GM20431 (cell line): ENCODE data around the gene PRL.

ENCODE experiments used
- in situ Hi-C: fragments of 300-500 bp; cut with MseI, MboI; formaldehyde crosslinking; loops from one replicate; pipeline ENCODE4 v1.15.0; 2020; ENCODE audit warnings: low sequenced_read_pairs; ENCODE audit not compliant: unreplicated experiment

PRL gene

DNA sequence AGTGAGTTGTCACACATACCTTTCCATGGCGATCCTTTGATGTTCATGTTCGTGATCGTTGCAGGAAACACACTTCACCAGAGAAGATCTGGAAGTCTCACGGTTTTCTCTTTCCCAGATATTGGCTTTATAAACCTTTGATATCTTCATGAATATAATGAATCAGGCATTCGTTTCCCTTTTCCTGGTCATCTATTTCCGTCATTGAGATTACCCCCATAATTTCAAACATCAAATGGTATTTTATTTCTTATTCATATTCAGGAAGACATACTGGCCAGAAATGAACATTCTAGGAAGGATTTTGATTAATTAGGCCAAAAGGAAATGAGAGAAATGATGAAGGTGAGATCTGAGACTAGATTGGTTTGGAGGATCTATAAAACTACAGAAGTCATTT lies at the start of gene PRL:
PRL (minus strand) TSS at position 101 of the 400 bp plus-strand sequence; CDS start at position 47, 54 bp downstream.
- in situ Hi-C loops: no loop called here

DNA sequence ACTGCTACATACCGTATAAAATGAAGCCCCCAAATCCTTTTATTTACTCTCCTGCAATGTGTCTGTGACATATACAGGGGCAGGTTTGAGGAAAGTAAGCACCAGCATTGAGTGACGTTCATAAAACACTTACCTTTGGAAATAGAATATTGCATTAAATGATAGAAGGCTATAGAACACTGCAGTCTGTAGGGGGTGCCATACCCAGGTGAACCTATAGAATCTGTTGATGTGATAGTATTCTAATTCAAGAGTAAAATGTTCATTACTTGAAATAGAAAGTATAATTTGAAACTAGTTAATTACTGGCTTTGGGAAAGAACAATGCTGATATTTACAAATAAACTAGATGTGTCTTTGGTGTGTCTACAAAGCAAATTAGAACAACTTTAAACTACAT lies 47.0 kb upstream of the PRL start:
- in situ Hi-C loops: no loop called here

DNA sequence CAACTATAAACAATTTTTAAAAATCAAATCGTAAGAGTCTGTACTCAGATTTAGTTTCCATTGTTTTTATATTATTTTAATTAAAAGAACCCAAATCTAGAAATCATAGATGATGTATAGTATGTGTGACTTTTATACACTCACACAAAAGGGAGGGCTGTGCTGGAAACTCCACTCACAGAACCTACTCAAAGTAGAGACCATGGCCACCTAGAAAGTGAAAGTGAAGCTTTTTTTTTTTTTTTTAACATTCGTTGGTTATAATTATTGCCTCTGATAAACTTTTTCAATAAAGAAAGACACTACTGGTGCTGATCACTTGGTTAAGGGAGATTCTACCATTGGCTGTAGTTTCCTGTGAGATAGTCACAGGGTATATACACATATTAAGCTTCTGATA lies 37.9 kb upstream of the PRL start:
- in situ Hi-C loops: no loop called here

DNA sequence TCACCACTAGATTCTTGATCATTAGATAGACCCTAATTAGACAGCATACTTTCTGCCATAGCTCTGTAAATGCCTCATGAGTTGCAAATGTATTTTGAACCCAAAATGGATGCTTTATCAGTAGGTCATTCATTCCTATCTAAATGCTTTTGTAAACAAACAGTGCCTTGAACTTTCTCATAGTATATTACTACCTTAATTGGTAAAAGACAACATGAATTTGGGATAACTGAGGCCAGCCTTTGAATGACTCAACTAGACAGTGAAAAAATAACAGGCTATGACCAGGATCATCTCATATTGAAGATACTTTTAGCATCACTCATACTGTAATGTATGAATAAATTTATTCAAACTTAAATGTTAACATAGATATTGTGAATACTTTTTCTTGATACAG lies 37.0 kb upstream of the PRL start:
- in situ Hi-C loops: no loop called here

DNA sequence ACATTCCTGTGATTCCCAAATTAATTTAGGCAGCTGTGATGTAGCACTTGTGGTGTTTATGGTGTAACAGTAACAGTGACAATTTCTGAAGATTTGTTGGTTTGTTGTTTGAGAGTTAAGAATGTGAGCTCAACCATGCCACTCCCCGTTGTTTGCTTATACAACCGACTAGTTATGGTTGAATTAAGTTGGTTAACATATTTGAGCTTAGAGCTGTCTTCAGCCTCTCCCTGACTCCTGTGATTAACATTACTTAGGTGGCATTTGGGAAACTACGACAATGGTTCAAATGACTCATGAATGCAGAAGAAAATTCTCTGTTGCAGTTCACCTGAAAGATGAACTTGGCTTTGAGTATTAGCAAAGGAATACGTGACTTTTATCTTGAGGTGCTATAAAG lies 35.9 kb upstream of the PRL start:
- in situ Hi-C loops: no loop called here

DNA sequence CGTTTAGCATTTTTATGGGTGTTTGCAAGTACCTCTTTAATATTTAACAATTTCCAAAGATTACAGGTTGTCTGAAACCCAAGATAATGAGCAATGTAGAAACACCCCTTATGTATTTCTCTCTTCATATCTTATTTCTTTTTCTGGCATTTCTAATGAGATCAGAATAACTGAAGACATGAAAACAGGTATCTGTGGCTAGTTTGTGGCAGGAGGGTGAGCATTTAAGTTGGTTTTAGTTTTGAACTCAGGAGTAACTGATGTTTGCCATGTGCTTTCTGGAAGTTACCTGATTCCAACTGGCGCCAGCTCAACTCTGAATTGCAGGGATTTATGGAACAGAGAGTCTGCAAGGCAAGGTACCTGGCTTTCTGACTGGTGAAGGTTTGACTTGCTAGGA lies 35.4 kb upstream of the PRL start:
- in situ Hi-C loops: no loop called here

DNA sequence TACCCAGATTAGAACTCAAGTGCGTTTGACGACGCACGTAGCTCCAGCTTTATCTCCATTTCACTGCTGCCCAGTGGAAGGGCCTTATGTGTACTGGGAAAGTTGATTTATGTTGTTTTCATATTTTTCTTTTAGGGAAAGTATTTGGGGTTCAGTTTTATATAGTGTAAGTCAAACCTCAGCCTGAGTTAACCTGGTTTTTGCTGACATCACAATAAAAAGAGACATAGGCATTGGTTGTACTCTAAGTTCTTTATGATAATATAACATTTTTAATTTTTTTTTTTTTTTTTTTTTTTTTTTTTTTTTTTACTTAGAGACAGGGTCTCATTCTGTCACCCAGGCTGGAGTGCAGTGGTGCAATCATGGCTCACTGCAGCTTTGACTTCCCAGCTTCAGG lies 34.1 kb upstream of the PRL start:
- in situ Hi-C loops: no loop called here

DNA sequence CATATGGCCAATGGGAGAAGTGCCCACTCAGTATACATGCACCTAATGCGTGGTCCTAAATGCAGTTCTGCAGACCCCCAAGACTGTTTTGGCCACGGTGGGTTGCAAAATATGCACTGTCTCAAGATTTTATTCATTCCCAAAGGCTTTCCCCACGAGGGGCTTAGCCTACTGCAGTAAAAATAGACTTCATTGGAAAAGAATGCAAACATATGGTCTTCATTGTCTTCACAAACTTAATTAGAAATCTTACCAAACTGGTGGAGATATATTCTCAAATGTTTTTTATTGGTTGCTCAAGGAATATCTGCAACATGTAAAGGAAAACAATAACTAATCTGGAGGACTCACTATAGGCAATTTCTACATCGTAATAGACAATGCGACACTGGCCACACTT lies 31.6 kb upstream of the PRL start:
- in situ Hi-C loops: no loop called here

DNA sequence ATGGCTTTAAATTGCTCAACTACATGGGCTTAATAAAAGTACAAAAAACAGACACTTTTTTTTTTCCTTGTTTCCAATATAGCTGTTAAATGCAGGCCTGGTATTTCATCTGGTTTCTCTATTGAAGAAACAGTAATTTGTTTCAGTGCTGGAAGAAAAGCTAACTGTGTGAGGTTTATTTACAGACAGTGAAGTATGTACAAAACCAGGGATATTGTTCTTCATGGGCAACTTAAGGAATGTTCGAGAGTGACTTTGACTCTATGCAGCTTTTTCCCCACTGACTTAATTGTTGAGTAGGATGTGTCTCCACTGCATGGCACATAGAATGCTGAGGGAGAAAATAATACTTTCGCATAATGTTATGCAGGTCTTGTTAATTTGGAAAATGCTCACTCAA lies 31.0 kb upstream of the PRL start:
- in situ Hi-C loops: no loop called here

DNA sequence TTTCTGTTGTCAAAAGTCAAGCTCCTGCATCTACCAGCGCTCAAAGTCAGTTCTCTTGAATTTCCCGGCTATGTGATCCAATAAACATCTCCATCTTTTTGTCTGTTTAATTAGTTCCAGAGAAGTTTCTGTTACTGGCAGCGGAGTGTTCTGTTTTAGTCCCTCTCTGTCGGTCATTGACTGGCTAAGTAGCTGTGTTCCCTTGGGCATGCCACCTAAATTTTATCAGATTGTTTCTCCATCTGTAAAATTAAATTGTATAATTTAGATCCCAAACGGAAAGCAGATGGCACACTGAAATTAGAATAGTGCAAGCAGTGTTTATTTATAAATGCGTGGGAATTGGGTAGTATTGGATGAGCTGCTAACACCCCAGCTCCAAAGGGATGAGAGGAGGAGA lies 29.7 kb upstream of the PRL start:
- in situ Hi-C loops: no loop called here

DNA sequence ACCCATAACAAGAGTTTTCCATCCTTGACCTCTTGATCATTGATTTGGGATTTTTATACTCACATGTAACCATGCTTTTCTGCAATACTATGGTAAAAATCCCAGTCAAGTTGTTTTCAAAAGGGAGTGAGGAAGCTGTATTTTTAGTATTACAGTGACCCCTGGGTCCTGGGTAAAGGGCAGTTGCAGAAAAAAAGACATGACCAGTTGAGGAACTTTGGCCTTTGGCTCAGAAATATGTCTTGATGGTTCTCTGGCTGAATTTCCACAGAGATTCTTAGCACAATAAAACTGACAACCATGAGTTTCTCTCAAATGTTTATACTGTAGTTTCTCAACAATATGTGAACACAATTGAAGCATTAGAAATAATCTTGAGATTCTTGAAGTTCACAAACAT lies 28.6 kb upstream of the PRL start:
- in situ Hi-C loops: no loop called here

DNA sequence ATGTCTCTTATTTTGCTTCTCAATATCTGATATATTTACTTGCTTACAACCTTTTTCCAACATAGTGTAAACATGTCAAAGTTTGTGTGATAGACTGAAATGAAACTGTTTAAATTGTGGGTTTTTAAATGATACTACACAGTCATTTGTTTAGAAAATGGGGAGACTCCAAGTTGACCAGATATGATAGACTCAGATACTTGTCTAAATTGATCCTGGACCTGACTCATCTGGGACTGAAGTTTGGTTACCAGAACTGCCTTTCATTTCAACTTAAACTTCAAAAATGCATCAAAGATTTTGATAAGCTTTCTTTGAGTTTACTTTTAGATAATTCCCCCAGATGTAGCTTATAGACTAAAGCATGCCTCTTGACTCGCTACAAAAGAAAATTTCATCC lies 27.0 kb upstream of the PRL start:
- in situ Hi-C loops: no loop called here

DNA sequence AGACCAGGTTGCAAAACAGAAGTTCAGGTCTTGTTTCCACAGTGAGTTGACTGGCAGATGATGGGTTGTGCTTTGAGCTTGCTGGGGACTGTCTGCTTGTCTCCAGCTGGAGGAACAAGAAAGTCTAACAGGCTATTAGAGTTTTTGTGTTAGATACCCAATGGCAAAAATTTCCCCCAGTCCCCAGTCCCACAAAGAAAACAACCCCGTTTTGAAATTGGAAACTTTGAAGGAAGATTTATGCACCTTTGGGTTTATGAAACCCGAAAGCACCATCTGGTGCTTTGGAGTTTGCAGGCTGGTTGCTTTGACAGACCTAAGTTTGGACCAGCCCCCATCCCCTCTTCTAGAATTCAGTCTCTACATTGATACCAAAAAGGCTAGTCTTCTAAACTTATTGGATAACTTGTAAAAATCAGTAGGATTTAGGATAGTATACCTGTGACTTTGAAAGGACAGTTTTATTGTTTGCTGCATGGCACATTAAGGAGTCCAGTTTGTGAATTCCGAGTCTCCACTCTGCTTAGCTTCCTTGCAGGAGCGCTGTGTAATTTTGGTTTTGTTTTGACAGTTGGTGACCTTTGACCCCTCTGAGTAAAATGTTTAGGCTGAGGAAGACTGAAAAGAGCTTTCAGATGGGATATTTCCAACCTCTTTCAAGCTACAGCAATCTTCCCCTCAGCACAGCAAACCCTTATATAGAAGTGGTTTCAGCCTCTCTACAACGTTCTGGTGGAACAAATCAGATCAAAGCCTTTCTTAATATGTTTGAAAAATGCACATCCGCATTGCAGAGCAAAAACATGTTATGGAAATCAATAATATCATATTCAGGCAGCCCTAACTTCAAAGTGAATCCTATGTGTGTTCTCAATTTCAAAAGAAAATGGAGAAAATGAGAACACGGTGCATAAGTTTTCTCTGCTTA lies 25.5 kb upstream of the PRL start:
- in situ Hi-C loops: no loop called here

DNA sequence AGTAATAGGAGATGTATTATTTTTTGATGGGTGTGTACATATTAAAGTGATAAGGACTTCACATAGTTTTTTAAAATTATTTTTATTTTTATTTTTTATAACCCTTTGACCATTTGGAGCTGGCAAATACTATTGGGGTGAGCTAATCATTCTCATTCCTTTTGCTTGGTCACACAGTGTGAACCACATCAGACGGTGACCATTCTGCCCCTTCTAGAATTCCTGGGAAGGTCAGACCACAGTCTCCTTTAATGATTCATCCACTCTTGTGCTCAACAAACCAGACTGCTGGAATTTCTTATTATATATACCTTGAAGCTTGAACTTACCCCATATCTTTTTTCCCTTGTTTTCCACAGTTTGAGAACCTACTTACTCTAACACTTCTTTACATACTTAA lies 23.9 kb upstream of the PRL start:
- in situ Hi-C loops: no loop called here

DNA sequence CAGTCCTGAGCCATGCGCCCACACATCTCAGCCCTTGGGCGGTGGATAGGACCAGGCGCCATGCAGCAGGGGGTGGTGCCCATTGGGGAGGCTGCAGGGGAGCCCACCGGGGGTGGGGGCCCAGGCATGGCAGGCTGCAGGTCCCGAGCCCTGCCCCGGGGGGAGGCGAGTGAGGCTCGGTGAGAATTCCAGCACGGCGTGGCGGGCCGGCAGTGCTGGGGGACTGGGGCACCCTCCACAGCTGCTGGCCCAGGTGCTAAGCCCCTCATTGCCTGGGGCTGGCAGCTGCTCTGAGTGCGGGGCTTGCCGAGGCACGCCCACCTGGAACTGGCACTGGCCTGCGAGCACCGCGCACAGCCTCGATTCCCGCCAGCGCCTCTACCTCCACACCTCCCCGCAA lies 21.6 kb upstream of the PRL start:
- in situ Hi-C loops: no loop called here

DNA sequence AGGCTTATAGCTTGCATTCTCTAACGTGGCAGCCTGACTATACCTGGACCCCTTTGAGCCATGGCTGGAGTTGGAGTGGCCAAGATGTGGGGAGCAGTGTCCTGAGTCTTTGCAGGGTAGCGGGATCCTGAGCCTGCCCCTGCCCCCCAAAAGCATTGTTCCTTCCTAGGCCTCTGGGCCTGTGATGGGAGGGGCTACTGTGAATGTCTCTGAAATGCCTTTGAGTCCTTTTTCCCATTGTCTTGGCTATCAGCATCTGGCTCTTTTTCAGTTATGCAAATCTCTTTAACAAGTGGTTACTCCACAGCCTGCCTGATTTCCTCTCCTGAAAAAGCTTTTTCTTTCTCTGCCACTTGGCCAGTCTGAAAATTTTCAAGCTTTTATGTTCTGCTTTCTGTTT lies 17.0 kb upstream of the PRL start:
- in situ Hi-C loops: no loop called here

DNA sequence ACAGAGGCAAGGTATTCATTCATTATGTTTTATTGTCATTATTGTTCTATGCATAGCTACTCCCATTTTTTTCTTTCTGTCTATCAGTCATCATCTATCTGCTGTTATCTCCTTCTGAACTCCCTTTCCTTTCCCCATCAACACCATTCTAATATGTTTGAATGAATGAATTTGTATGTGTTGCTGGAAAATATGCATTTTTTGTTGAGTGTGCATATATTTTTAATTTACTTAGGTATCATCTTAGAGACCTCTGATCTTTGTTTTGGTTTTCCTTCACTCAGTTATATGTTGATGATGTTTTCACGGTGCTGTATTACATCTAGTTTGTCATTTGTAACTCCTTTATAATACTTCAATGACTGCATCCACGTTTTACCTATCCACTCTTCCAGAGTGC lies 12.1 kb upstream of the PRL start:
- in situ Hi-C loops: no loop called here

DNA sequence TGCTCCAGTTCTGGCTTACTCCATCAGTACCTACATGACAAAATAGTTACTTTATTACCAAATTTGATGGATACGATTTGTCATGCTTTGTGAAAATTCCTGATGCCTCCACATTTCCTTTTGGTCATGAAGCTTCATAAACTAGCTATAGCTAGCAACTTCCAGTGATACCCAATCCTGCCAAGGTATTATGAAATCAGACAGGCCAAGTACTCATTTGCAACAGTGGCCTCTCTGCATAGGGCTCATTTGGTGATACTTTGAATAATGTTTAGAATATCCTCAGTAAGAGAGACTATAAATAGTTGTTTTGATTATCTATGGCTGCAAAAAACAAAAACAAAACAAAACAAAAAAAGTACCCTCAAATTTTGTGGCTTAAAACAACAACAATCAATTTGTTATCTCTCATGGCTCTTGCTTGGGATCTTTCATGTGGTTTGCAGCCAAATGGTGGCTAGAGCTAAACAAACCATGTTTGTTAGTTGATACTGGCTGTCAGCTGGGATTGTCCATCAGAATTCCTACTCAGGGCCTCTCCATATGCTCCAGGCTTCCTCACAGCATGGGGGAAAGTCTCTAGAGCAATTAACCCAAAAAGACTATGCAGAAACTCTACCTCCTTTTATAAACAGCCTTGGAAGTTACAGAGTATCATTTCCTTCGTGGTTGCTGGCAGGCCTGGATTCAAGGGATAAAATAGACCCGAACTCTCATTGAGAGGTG lies 10.1 kb upstream of the PRL start:
- in situ Hi-C loops: no loop called here

DNA sequence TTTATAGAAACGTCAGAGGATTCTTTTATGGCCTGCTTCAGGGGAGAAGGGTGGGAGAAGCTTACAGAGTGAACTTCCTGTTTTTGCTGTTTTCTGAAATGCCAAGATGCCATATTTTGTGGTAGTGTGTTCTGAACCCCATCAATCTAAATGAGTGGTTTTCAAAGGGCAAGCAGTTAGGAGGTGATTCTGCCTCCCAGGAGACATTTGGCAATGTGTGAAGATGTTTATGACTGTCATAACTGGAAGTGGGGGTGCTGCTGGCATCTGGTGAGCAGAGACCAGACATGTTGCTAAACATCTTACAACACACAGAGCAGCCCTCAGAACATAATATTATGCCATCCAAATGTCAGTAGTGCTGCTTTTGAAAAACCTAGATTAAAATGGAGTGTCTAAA lies 6.0 kb upstream of the PRL start:
- in situ Hi-C loops: no loop called here

DNA sequence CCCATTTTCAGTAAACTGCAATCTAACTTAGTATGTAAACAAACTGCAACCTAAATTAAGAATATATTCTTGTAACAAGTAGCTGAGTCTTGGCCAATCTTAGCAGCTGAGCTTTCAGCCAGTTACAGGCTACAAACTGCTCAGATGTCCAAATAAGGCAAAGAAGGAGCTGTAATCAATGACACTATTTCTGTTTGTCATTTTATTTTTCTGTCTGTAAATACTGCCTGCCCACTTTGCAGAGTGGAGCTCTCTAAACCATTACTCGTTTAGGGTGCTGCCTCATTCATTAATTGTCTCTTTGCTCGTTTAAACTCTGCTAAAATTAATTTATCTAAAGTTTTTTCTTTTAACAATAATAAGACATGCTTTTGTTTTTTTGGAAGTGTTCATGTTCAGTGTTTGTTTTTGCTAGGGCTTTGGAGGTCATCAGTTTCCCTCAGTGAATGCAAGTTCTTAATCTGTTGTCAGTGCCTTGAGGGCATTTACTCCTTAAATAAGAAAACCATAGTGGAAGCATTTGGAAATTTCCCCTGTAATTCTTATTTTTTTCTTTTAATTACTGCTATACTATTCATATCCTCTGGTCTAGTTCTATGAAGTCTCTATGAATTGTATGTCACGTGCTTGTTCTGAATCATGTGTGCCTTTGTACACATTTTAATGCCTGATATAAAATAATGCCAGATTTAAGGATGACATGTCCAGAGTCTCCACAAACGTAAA lies 3.6 kb upstream of the PRL start:
- in situ Hi-C loops: no loop called here

DNA sequence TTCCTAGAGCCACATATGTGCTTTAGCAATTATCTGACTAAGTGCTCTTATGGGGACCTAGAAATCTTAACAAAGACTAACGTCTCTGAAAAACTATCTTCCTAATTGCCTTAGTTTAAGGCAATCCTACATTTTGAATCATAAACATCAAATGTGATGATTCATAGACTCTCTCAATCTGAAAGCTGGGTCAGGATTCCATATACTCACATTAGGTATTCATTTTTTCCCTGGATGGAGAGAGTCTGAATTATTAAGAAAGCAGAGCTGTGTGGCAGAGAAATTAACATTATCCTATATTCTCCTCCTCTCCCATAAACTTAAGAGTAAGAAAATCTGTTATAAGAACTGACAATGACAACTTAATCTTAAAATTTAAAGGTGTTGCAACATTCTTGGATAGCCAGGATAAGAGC lies 1.6 kb upstream of the PRL start:
- in situ Hi-C loops: no loop called here
